HPDE6-E6E7 (cell line): Measurements from ENCODE around the gene SGCD.

ENCODE experiments used
- DNase-seq: peaks from one replicate; pipeline ENCODE4 v3.0.0; 2011; ENCODE audit warnings: missing footprints; ENCODE audit errors: extremely low spot score

The SGCD gene

DNA sequence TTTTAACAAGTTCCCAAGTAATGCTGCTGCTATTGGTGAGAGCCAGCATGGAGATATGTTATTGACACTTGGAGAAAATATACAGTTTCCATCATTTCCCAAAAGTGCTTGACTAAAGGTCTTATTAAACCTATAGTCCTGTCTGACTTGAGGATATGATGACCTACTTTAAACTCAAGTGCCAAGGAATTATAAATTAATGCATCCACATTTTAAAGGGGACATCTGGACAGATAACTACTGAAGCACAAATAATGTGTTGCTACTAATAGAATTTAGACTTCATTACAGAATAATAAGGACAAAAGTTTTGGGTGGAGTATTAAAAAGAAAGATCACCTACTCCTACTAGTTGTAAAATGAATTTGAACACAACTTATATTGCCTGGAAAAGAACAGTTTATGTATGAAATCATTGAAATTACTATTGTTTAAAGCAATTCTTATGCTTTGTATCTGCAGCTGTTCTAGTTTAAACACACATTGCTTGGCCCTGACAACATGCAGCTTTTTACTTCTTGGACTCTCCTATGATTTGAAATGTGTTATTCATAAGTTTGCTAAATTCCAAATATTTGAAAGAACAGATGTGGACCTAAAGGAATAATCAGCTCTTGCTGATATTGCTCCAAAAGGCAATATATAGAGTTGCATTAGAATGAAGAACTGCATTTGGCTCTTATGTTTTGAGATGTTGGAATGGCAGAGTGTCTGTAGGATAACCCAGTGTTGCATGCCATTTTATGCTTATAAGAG lies 73.4 kb downstream of the SGCD start:
- no peak for DNase-seq

DNA sequence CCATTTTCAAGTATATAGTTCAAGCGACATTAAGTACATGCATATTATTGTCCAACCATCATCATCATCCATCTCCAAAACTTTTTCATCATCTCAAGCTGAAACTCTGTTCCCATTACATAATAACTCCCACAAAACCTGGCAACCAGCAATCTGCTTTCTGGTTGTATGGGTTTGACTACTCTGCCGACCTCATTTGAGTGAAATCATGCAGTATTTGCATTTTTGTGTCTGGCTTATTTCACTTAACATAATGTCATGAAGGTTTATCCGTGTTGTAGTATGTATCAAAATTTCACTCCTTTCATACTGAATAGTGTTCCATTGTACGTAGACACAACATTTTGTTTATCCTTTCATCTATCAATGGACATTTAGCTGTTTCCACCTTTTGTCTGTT lies 74.8 kb downstream of the SGCD start:
- DNase-seq = no peak

DNA sequence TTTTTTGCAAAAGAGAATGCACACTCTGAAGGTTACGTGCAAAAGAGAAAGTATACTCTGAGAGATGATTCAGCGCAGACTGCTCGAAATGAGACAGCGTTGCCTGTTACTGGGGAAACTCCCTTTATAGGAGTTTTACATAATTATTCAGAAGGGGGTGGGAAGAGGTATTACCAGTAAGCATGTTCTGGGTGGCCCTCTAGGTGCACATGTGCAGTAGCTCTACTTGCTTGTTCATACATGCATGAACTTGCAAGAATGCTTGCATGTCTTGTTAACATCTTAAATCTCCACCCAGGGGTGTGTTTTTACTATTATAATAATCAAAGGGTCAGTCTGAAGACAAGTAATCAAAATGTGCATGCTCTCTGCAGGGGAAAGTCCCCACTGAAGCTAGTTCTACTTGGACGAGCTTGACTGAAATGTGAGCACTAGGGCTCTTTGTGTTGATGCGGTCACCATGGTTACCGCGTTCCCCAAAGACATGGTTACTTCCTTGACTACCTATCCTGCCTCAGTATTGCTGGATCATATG lies 75.5 kb downstream of the SGCD start:
- no peak for DNase-seq

DNA sequence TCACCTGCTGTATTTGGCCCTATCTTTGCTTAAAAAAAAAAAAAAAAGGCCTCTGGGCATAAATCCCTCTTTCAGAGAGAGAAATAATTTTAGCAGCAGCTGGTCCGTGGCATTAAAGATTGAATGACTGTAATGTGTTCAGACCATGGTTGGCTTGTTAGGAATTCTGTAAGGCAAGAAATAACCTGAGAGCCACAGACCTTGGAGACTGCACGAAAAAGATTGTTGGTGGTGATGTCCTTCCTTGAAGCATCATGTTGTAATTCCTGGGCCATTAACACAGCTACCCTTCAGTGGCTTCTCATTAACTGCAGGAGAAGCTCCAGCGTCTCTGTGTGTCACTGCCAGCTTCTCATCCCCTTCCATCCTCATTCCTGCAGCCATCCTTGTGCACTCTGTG lies 79.0 kb downstream of the SGCD start:
- no peak for DNase-seq

DNA sequence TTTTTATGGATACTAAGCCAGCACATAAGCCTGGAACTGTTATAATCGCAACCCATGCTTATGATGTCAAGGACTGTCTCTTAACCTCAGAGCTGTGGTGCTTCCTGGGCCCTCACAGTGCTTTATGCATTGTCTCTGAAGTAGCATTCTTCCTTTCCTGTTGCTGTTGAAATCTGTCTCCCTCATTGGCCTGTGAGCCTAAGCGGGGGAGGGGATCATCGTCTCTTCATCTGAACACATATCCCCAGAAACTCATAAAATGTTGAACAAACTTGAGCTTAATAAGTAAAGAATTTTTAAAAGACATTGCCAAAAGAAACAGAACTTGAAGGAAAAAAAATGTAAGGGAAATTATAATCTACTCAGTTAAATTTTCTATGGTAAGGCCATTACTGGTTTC lies 80.3 kb downstream of the SGCD start:
- no peak for DNase-seq

DNA sequence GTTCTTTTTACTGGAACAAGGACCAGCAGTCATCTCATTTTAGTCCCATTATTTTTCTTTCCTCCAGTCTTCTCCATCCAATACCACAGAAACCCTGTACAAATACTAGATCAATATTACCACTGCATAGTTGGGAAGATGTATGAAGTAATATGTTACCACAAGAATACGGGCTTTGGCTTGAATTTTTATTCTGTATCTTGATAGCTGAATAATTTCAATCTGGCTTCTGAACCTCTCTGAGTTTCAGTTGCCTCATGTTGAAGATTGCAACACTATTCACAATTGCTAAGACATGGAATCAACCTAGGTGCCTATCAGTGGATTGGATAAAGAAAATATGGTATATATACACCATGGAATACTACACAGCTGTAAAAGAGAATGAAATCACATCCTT lies 82.9 kb downstream of the SGCD start:
- no peak for DNase-seq

DNA sequence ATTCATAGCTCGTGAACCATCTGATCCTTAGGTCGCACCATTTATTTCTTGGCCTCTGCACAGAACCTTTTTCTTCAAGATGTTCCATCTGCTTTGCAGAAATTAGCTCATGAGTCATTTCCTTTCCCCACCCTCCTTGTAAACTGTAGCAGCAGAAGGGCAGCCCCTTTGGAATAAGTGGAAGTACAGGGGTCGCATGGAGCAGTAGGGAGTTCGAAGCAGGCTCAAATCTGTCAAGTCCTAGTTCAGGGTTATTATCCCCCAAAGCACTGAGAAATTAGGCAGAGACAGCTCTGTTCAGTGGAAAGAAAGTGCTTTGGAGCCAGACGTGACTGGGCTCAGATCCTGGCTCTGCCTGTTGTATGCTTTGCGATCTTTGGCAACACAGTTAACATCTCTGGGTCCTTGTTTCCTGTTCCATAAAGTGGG lies 84.2 kb downstream of the SGCD start:
- no peak for DNase-seq

DNA sequence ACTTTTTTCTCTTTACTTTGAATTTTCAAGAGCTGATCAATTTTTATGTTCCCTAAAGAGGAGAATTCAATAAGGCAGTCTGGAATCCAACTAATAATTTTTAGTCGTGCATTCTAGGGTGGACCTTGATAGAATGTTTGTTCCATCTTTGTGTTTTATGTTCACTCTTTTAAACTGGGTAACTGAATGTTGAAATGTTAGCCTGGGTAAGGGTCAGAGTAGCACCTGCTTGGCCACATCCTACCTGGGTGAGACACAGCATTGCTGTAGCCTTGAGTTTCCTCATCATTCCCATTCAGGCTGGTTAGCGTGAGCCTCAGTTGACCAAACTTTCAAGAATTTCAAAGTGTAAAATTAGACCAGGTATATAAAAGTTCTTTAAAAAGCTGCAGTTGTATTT lies 85.0 kb downstream of the SGCD start:
- no peak for DNase-seq

DNA sequence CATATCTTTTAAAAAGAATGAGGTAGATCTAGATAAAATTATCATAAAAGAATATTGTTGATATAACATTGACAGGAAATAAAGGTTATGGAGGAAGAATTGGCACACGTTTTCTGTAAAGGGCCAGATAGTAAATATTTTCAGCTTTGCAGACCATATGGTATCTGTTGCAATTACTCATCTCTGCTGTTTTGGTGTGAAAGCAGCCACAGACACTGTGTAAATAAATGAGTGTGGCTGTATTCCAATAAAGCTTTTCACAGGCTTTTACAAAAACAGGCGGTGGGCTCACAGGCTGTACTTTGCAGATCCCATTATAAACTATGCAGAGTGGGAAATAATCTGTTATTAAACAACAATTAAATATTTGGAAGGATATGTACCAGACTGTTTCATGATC lies 87.4 kb downstream of the SGCD start:
- DNase-seq = no peak

DNA sequence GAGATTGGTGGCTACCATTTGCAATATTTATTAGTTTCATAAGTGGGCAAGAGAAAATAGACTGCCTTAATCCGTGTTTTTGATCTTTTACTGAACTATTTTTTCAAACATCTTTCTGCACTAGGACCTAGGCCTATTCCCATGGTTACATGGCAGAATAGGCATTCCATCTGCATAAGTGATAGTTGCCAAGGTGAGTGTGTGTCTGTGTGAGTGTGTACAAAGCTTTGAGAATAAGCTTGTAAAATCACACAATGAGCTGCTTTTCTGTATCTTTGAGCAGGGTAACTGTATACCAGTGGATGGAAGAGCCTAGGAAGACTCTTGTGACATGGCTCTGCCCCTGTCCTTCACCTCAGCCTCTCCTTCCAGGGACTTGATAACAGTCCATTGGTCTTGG lies 92.7 kb downstream of the SGCD start:
- no peak for DNase-seq

DNA sequence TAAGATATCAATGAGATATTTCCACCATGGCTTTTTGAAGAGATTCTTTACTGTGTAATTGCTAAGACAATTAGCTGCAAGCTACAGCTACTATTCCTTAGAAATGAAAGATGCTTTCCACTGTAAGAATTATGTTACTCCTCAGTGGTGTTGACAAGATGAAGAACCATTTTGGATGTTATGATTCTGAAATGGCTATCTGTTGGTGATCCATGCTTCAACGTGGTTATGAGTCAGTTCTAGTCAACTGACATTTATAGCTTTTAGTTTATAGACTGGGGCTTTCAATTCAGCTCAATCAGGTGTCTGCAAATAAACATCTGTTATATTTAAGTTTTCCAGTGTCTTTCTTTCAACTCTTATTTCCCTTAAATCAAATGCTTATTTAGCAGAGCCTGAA lies 93.7 kb downstream of the SGCD start:
- no peak for DNase-seq

DNA sequence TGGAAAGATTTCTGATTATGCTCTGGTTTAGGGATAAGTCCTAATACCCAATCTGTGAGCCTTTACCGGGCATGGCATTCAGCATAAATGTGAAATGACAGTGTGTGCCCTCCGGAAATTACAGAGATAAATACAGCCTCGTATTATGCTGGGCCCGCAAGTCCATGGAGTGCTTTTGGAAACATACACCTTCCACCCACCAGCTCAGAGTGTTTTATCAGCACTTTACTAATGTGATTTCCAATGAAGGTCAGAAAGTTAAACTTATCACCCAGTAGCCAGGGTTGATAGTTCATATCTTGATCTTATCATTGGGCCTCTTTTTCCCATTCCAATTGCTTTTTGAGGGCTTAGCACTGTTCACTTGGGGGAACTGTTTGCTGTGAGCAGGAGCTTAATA lies 94.8 kb downstream of the SGCD start:
- no peak for DNase-seq

DNA sequence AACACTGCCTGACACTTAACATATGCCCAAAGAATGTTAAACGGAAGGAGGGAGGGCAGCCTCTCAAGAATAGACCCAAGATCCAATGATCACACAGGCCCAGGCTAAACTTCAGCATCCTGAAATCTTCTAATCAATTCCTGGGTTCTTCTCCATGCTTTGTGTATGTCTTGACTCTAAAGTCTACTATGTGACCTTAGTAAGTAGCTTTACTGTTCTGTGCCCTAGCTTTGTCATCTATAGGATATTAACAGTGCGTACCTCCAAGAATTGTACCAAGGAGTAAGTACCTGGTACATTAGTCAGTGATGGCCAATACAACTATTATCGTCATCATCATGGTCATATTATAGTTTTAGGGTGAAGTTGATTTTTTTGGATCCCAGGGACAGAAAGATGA lies 96.6 kb downstream of the SGCD start:
- no peak for DNase-seq

DNA sequence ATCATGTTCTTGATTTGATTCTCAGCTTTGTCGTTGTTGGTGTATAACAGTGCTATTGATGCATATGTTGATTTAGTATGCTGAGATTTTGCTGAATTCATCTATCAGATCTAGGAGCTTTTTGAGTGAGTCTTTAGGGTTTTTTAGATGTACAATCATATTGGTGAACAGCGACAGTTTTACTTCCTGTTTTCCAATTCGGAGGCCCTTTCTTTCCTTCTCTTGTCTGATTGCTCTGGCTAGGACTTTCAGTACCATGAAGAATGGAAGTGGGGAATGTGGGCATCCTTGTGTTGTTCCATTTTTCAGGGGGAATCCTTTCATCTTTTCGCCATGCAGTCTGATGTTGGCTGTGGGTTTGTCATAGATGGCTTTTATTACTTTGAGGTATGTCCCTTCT lies 100.4 kb downstream of the SGCD start:
- DNase-seq = no peak

DNA sequence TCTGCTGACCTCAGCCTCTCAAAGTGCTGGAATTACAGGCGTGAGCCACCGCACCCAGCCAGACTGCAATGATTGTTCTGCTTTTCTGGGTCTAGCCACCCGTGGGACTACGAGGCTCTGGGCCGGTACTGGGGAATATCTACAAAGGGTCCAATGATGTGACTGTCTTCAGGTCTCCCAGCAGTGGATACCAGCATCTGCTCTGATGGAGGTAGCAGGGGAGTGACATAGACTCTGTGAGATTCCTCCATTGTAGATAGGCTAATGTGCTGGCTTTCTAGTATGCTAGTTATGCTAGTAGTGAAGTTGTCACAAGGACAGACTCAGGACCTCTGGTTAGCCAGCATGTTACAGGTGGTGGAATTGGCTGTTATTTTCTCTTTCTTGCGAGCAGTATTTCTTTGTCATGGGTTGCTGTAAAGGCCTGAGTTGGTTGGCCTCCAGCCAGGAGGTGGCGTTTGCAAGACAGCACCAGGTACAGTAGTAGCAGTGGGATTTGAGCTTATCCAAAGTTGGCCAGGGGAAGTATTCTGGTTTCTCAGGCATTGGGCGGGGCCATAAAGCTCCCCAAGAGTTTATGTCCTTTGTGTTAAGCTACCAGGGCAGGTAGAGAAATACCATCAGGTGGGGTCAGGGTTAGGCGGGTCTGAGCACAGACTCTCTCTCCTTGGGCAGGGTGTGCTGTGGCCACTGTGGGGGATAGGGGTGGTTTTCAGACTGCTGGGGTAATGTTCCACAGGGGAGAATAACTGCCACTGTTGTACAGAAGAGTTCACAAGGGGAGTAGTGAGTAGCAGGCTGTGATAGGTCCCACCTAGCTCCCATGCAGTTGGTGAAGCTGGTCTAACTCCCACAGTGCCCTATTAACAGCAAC lies 105.2 kb downstream of the SGCD start:
- DNase-seq = no peak

DNA sequence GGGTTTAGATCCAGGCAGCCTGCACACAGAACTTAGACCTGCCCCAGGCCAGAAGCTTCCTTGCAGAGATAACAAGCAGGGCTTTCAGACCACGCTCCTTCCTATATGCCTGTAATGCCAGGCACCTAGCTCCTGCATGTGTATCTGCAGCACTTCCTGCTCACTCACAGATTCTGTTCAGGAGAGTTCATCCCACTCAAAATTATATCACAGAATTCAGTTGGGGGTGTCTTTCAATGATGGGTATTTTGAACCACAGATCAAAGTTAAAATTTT lies 105.8 kb downstream of the SGCD start:
- no peak for DNase-seq

DNA sequence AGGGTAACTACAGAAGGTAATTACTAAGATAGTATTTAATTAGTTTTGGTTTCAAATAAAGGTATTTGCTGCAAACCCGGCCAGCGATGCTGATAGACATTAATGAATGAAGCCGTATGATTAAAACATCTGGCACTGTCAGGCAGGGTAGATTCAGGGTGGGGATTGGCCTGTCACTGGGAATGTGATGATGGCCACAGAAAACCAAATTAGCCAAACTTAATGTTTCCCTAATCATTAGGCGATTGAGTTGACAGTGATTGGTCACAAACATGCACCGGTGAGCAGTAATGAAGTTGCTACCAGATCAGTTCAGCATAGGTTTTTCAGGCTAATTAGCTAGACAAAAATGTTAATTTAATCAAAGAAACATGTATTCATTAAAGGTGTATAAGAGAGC lies 107.5 kb downstream of the SGCD start:
- no peak for DNase-seq

DNA sequence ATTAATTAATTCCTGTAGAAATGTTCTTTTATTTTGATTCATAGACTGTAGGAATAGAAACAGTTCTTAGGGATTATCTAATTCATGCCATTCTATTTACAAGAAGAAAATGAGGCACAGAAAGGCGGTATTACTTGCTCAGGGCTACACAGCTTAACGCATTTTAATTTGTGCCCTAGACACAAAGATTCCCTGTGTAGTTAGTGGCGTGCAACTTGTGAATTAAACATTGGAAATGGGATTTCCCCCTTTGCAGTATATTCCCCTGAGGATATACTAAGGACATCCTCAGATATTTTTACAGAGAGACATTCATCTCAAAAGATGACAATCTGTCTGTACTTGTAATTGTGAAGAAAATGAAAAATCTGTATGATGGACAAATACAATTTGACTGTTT lies 108.1 kb downstream of the SGCD start:
- DNase-seq = no peak

DNA sequence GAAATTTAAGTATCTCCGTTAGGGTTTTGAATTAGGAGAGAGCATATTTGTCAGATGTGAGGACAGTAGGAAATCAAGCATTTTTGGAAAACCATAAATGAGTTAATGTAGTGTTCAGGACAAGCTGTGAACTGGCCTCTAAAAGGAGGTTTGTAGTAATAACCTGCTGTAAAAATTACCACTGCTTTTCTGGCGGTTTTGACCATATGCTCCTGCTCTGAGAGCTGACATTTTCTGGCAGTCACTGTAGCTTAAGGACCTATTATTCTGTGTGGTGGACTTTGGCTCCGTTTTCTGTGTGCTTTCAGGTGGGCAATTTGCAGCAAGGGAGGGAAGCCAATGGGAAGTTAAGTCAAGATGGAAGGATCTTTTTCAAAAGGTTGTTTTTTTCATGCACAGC lies 111.1 kb downstream of the SGCD start:
- no peak for DNase-seq

DNA sequence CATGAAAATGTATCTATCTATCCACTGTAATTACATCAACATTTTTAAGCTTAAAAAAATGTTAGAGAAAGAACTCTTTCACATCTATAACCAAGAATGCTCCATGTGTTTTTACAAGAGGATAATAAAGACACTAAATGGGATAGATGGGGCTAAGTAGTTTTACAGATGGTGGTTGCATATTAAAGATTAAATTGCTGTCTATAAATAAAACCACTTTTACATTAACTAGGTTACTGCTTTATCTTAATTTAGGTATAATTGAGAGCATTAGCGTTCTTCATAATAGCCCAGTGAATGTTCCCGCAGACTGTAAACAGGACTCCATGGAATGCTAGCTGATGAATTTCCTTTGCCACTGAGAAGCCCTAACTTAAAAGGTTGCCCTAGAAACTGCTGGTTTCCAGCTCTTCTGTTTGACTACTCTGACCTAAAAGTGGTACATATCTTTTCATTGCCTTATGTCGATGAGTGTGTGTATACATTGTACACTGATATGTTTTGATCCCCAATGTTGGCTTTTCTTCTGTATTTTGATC lies 117.9 kb downstream of the SGCD start:
- no peak for DNase-seq

DNA sequence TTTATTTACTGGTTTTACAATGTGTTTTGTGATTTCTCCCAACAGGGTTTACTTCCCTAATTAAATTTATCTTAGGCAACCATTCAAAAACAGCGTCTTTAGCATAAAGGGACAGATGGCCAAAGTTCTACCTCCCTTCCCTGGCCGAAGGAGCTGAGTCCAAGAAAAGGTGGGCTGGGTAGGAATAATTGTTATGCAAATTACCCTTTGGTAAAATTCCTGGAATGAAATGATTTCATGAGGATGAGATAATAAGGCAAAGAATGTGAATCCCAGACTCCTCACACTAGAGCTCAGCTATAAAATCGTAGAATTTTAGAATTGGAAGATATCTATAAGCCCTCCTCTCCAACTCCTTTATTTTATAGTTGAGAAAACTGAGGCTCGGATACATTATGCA lies 119.6 kb downstream of the SGCD start:
- DNase-seq = no peak

DNA sequence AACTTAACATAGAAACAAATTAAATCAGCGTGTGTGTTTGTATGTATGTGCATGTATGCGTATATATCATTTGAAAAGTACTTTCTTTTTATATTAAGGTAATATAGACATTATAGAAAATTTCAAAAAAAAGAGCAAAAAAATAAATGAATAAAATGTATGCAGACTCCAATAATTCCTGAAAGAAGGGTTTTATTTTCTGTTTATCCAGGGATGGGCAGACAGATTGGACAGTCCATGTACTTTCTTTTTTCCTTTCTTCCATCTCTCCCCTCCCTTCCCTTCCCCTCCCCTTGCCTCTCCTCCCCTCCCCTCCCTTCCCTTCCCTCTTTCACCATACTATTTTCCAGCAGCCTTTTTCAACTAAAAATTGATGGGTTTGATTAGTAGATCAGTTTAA lies 123.8 kb downstream of the SGCD start:
- no peak for DNase-seq

DNA sequence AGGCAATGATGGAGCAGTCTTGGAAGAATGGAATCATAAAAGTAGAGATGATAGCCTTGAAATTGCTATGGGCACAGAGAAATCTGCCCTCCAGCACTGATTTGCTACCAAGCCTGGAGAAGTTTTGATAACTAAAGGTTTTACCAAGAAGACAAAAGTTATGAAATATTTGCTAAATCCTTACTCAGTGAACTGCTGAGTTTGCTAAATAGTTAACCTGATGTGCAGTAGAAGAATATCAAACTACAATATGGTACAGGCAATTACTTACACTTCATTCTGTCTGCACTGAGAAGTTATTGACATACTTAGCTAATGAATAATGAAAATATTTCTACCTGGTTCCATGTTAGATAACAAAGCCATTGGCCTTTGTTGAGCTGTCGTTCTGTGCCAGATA lies 124.5 kb downstream of the SGCD start:
- DNase-seq = no peak
